CD4-positive, alpha-beta T cell (primary cell): ENCODE measurements around the gene CDH18. TPM values are rescaled to one million over a fixed set of nuclear protein-coding genes. Genes with fewer than 3 reads are reported as not detected.

Experiments
- ATAC-seq: fragments of 200-7000 bp; cut with Tn5 transposase; one replicate; pipeline ENCODE4 v1.10.0; 2022; ENCODE audit warnings: mild to moderate bottlenecking; ENCODE audit not compliant: poor library complexity
- CTCF ChIA-PET: fragments of 350-600 bp; sonication (Branson Sonifier 250); formaldehyde crosslinking; loops from one replicate; lab custom pipeline; 2021; ENCODE audit warnings: antibody characterized with exemption, inconsistent platforms; lab: Charles Lee
- POLR2A ChIA-PET: fragments of 350-600 bp; sonication (Branson Sonifier 250); formaldehyde crosslinking; loops from one replicate; lab custom pipeline; 2021; ENCODE audit warnings: antibody characterized with exemption, inconsistent platforms; lab: Charles Lee
- DNase-seq, 14 experiments: peaks; one replicate each; pipeline ENCODE4 v3.0.0-alpha.2; 2013 to 2020; ENCODE audit warnings: mixed read lengths in 2 of 14
- H3K27ac ChIP-seq, 2 donors: one replicate each; pipeline versions ENCODE4 v1.5.1 to v1.7.0; 2013; ENCODE audit warnings: low read length in 2 of 2, low read depth in 1 of 2, mild to moderate bottlenecking in 1 of 2
- H3K27me3 ChIP-seq, 2 experiments: 1 replicate in 1 of 2; 2 replicates in 1 of 2; pipeline versions ENCODE4 v1.6.1 to v1.7.0; 2013; ENCODE audit warnings: low read length in 2 of 2, control low read depth in 1 of 2, mild to moderate bottlenecking in 1 of 2, moderate library complexity in 1 of 2; ENCODE audit not compliant: insufficient read depth in 2 of 2, control insufficient read depth in 1 of 2
- H3K36me3 ChIP-seq: one replicate; pipeline ENCODE4 v1.6.1; 2013; ENCODE audit warnings: low read length, control low read depth; ENCODE audit not compliant: insufficient read depth
- H3K4me1 ChIP-seq: one replicate; pipeline ENCODE4 v1.6.1; 2013; ENCODE audit warnings: low read length, control low read depth; ENCODE audit not compliant: insufficient read depth
- H3K4me3 ChIP-seq: one replicate; pipeline ENCODE4 v1.5.1; 2013; ENCODE audit warnings: mild to moderate bottlenecking, low read length, moderate library complexity
- H3K9me3 ChIP-seq, 2 experiments: 1 replicate in 1 of 2; 2 replicates in 1 of 2; pipeline versions ENCODE4 v1.6.1 to v1.7.0; 2013; ENCODE audit warnings: low read length in 2 of 2, mild to moderate bottlenecking in 2 of 2, control low read depth in 1 of 2, moderate library complexity in 1 of 2; ENCODE audit not compliant: control insufficient read depth in 1 of 2, insufficient read depth in 1 of 2
- H3K27ac Mint-ChIP-seq: one replicate; pipeline ENCODE4 v1.8.0; 2020; ENCODE audit warnings: mixed read lengths
- H3K27me3 Mint-ChIP-seq: one replicate; pipeline ENCODE4 v1.8.0; 2021; ENCODE audit warnings: mixed read lengths
- H3K36me3 Mint-ChIP-seq: one replicate; pipeline ENCODE4 v1.8.0; 2021; ENCODE audit warnings: low read depth, mixed read lengths
- H3K4me1 Mint-ChIP-seq: one replicate; pipeline ENCODE4 v1.8.0; 2021; ENCODE audit warnings: low read depth, mixed read lengths
- H3K4me3 Mint-ChIP-seq: one replicate; pipeline ENCODE4 v1.8.0; 2020; ENCODE audit warnings: mild to moderate bottlenecking, mixed read lengths
- H3K9me3 Mint-ChIP-seq: one replicate; pipeline ENCODE4 v1.8.0; 2020; ENCODE audit warnings: mixed read lengths
- CTCF ChIP-seq: fragments of 200-600 bp; IDR thresholded peaks from one replicate; pipeline ENCODE4 v1.8.0; 2022; ENCODE audit warnings: antibody characterized with exemption, mild to moderate bottlenecking
- intact Hi-C, 2 experiments: fragments of 100-400 bp; cut with DNase I in 1 of 2; cut with micrococcal nuclease in 1 of 2; formaldehyde crosslinking; loops; one replicate each; pipeline versions ENCODE4 v1.15.1 to v1.9.0; 2023 to 2025; cut with DNase I, micrococcal nuclease
- total RNA-seq, 174 experiments: library from RNA in 2 of 174; stranded (reverse) in 2 of 174; gene quantifications; one replicate each; pipeline ENCODE4 v1.2.3 and lab custom pipeline; 2021 to 2026

The CDH18 gene
- total RNA-seq, 2 experiments from 2014 or later: not detected

GRCh38 chr5:19630876-19631275 is 357.1 kb downstream of the CDH18 start:
- Mint-ChIP-seq H3K4me3 (no peak overlapping the region), H3K4me1 (no peaks in the 10 kb centered on the region), H3K36me3 (no peaks in the 10 kb centered on the region), H3K27me3 (no peaks in the 10 kb centered on the region), H3K27ac (no peak overlapping the region), H3K9me3 (peaks cover 20% of the 10 kb centered on the region)
- ChIA-PET CTCF (no interaction called here), POLR2A (no interaction called here)
- H3K27ac ChIP-seq: no peak overlapping the region
- DNase-seq (no peak), ATAC-seq (no peak)
- no peak overlapping the region for H3K4me3 ChIP-seq
- no peaks in the 10 kb centered on the region for H3K4me1 ChIP-seq
- TF ChIP-seq CTCF: no peak
- H3K36me3 ChIP-seq: no peaks in the 10 kb centered on the region
- intact Hi-C loops: no loop called here
- H3K27me3 ChIP-seq: no peaks in the 10 kb centered on the region
- H3K9me3 ChIP-seq: no peaks in the 10 kb centered on the region

- Mint-ChIP-seq H3K27me3 (no peaks in the 10 kb centered on the region), H3K4me1 (no peaks in the 10 kb centered on the region), H3K27ac (no peak overlapping the region), H3K36me3 (no peaks in the 10 kb centered on the region), H3K9me3 (peaks cover 19% of the 10 kb centered on the region), H3K4me3 (no peak overlapping the region)
- TF ChIP-seq CTCF: no peak
- no peak overlapping the region for H3K4me3 ChIP-seq
- no peak overlapping the region for H3K27ac ChIP-seq
- ATAC-seq (no peak), DNase-seq (no peak)
- no peaks in the 10 kb centered on the region for H3K36me3 ChIP-seq
- ChIA-PET CTCF (no interaction called here), POLR2A (no interaction called here)
- no peaks in the 10 kb centered on the region for H3K4me1 ChIP-seq
- intact Hi-C loops: no loop called here
- no peaks in the 10 kb centered on the region for H3K27me3 ChIP-seq
- peaks cover 4 to 5% of the 10 kb centered on the region in 2 experiments for H3K9me3 ChIP-seq
These were observed 361.8 kb downstream of the CDH18 start for GRCh38 chr5:19626211-19626610.

GRCh38 chr5:19625562-19625961 is 362.4 kb downstream of the CDH18 start:
- Mint-ChIP-seq H3K27ac (no peak overlapping the region), H3K36me3 (no peaks in the 10 kb centered on the region), H3K4me3 (no peak overlapping the region), H3K27me3 (no peaks in the 10 kb centered on the region), H3K4me1 (no peaks in the 10 kb centered on the region), H3K9me3 (peaks cover 20% of the 10 kb centered on the region)
- ChIA-PET CTCF (no interaction called here), POLR2A (no interaction called here)
- Histone ChIP-seq H3K27ac (no peak overlapping the region), H3K9me3 (peaks cover 4 to 5% of the 10 kb centered on the region in 2 experiments), H3K27me3 (no peaks in the 10 kb centered on the region), H3K36me3 (no peaks in the 10 kb centered on the region), H3K4me3 (no peak overlapping the region), H3K4me1 (no peaks in the 10 kb centered on the region)
- DNase-seq (no peak), ATAC-seq (no peak)
- no peak for TF ChIP-seq CTCF
- intact Hi-C loops: no loop called here
